Measurements from ENCODE around the gene MT1E. TPM values are rescaled to one million over a fixed set of nuclear protein-coding genes. Genes with fewer than 3 reads are reported as not detected.
"Not testable (repeated sequence)": the region's sequence is repeated elsewhere in the genome, so short reads cannot be mapped to it uniquely, and the experiment has no call there.

Gene MT1E
- polyA plus RNA-seq, 1 experiment, result 188 TPM

DNA sequence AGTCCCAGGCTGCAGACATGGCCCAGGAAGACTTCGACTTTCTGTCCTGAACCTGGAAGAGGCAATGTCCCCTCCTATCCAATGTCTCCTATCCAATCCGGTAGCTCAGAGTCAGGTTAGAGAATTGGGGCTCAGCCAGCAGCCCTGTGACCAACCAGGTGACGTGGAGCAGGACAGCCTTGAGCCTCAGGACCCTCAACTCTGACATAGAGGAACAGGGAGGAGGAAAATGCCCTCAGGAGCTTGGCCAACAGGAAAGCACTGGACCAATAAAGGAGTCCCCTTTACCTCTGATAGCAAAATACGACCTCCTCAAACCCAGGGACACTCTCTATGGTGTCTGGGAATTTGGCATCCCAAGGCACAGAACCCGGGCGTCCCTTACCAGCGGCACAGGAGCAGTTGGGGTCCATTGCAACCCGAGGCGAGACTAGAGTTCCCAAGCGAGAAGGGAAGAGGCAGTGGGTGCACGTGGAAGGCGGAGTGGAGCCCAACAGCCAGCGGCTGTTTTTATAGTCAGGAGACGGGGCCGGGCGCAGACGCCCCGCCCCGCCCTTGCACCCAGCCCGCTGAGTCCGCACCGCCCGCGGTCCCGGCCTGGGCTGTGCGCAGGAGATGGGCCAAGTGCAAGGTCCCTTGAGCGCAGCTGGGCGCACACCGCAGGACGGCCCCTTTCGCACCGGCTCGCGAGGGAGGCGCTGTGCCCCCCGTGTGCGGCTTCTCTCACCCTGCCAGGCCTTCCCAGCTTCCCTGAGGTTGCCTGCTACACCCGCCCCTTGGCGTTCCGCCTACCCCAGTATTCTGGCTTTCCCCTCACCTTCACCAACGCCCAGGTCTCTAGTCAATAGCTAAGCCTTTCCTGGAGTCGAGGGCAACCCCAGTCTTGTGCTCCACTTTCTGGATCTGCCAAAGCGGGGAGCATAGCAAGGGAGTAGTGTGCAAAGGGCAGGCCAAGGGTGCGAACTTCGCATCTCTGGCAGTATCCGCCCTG is 42.3 kb downstream of the MT1E start, which contains the start of gene MT1G:
Gene MT1G (minus strand): TSS at position 485 of the 991 bp plus-strand sequence. CDS start 72 bp downstream, at position 413.
- CTCF ChIA-PET, result interaction anchor here (1.2 kb wide), 1 partner anchor 34 kb away, joined by 3 read pairs; no protein-coding TSS in a partner anchor
- no peak for DNase-seq (ENCODE audit: low read depth)
- TF ChIP-seq, protein P1, sequence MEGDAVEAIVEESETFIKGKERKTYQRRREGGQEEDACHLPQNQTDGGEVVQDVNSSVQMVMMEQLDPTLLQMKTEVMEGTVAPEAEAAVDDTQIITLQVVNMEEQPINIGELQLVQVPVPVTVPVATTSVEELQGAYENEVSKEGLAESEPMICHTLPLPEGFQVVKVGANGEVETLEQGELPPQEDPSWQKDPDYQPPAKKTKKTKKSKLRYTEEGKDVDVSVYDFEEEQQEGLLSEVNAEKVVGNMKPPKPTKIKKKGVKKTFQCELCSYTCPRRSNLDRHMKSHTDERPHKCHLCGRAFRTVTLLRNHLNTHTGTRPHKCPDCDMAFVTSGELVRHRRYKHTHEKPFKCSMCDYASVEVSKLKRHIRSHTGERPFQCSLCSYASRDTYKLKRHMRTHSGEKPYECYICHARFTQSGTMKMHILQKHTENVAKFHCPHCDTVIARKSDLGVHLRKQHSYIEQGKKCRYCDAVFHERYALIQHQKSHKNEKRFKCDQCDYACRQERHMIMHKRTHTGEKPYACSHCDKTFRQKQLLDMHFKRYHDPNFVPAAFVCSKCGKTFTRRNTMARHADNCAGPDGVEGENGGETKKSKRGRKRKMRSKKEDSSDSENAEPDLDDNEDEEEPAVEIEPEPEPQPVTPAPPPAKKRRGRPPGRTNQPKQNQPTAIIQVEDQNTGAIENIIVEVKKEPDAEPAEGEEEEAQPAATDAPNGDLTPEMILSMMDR (IDR thresholded peaks at IDR 0.05; ENCODE audit: insufficient read depth, low read depth, low read length), result no peak
- POLR2A ChIA-PET, result no interaction called here
- peaks cover 72% of the 10 kb centered on the region for H3K27me3 ChIP-seq (ENCODE audit: control insufficient read depth, insufficient read depth, low read length)
- H3K4me3 ChIP-seq (ENCODE audit: low read depth, low read length), result no peak within 1 kb of the TSS
- no peaks in the 10 kb centered on the region for H3K36me3 ChIP-seq (ENCODE audit: control insufficient read depth, insufficient read depth, low read length)

DNA sequence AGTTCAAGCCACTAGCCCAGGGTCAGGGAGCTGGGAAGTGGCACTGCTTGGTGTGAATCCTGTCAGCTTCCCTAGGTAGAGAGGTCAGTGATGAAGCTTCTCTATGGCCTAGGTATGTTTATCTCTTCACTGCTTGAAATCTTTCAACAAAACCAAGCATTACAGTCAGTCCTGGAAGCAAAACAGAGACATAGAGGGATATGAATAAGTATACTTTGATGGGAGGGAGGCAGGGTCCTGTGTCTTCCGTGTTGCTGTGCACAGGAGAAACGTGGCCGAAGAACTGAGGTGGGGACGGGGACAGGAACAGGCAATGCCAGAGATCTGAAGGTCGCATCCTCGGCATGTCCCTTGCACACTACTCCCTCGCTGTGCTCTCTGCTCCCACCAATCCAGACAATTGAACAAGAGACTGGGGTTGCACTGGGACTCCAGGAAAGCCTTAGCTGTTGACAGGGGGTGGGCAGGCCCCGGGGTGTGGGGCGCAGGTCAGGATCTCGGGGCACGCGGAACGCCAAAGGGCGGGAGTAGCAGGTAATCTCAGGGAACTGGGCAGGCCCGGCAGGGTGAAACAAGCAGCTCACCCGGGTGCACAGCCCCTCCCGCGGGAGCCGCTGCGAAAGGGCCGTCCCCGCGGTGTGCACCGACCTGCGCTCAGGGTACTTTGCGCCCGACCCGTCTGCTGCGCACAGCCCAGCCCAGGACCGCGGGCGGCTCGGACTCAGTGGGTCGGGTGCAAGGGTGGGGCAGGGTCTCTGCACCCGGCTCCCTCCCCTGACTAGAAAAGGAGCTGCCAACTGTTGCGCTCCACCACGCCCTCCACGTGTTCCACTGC is 43.6 kb downstream of the MT1E start, which contains the start of gene MT1H:
Gene MT1H (plus strand): TSS at position 810 of the 835 bp plus-strand sequence. CDS start 71 bp downstream, outside the sequence.
- no peaks in the 10 kb centered on the region for H3K36me3 ChIP-seq (ENCODE audit: control insufficient read depth, insufficient read depth, low read length)
- no peak within 1 kb of the TSS for H3K4me3 ChIP-seq (ENCODE audit: low read depth, low read length)
- POLR2A ChIA-PET, result interaction anchor here (0.6 kb wide), 1 partner anchor 12 kb away, joined by 16 read pairs; no protein-coding TSS in a partner anchor
- no peak for DNase-seq (ENCODE audit: low read depth)
- TF ChIP-seq, protein P1 (IDR thresholded peaks at IDR 0.05; ENCODE audit: insufficient read depth, low read depth, low read length), result no peak
- CTCF ChIA-PET, result interaction anchor here (1.2 kb wide), 1 partner anchor 33 kb away, joined by 3 read pairs; no protein-coding TSS in a partner anchor
- H3K27me3 ChIP-seq (ENCODE audit: control insufficient read depth, insufficient read depth, low read length), result peaks cover 68% of the 10 kb centered on the region

DNA sequence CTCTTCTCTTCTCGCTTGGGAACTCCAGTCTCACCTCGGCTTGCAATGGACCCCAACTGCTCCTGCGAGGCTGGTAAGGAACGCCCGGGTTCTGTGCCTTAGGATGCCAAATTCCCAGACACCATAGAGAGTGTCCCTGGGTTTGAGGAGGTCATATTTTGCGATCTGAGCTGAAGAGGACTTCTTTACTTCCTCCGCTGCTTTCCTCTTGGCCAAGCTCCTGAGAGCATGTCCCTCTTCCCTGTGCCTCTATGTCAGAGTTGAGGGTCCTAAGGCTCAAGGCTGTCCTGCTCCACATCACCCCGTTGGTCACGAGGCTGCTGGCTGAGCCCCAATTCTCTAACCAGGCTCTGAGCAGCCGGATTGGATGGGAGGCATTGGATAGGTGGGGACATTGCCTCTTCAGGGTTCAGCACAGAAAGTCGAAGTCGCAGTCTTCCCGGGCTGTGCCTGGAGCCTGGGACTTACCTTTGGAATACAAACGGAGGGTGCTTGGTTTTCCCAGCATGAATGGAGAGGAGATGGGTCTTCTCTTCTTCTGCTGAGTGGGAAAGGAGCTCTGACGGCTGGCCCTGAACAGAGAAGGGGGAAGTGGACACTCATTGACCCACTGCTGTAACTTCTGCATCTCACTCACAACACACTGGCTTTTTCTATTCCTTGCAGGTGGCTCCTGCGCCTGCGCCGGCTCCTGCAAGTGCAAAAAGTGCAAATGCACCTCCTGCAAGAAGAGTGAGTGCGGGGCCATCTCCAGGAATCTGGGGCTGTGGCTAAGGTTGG is 44.4 kb downstream of the MT1E start:
- TF ChIP-seq, protein P1 (IDR thresholded peaks at IDR 0.05; ENCODE audit: insufficient read depth, low read depth, low read length), result no peak
- Histone ChIP-seq H3K4me3 (ENCODE audit: low read depth, low read length) (no peak overlapping the region), H3K27me3 (ENCODE audit: control insufficient read depth, insufficient read depth, low read length) (peaks cover 61% of the 10 kb centered on the region), H3K36me3 (ENCODE audit: control insufficient read depth, insufficient read depth, low read length) (no peaks in the 10 kb centered on the region)
- ChIA-PET POLR2A (no interaction called here), CTCF (interaction anchor here (1.2 kb wide), 1 partner anchor 32 kb away, joined by 4 read pairs; no protein-coding TSS in a partner anchor)
- no peak for DNase-seq (ENCODE audit: low read depth)

DNA sequence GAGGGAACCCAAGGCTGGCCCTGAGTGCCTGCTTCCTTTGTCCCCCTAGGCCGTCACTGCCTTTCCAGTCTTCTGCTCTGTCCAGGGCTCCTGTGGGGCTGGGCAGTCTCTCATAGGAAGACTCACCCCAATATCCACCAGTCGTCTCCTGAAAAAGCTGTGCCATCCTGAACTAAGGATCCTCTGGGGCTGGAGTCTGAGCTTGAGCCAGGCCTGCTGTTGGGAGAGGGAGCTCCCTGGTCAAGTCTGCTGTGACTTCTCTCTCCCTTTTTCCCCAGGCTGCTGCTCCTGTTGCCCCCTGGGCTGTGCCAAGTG is 45.0 kb downstream of the MT1E start:
- ChIA-PET CTCF (interaction anchor here (1.2 kb wide), 1 partner anchor 31 kb away, joined by 4 read pairs; no protein-coding TSS in a partner anchor), POLR2A (no interaction called here)
- Histone ChIP-seq H3K36me3 (ENCODE audit: control insufficient read depth, insufficient read depth, low read length) (no peaks in the 10 kb centered on the region), H3K4me3 (ENCODE audit: low read depth, low read length) (no peak overlapping the region), H3K27me3 (ENCODE audit: control insufficient read depth, insufficient read depth, low read length) (peaks cover 60% of the 10 kb centered on the region)
- DNase-seq (ENCODE audit: low read depth), result no peak
- TF ChIP-seq, protein P1 (IDR thresholded peaks at IDR 0.05; ENCODE audit: insufficient read depth, low read depth, low read length), result no peak

DNA sequence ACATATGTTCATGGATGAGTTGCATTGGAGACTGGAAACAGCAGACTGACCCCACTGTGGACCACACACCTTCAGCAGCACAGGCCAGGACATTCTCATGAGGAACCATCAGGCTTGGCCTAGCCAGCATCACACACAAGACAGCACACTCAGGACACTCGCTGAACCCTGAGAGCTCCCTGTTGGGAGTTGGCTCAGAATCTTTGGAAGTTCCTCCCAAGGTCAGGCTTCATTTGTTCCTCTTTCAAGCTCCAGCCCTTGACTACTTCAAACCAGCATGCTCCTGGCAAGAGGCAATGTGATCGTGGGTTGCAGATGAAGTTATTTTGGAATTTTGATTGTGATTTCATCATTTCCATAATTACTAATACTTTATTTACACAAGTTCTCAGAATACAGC is 46.1 kb downstream of the MT1E start:
- CTCF ChIA-PET, result interaction anchor here (1.1 kb wide), 1 partner anchor 30 kb away, joined by 3 read pairs; no protein-coding TSS in a partner anchor
- POLR2A ChIA-PET; H3K36me3 ChIP-seq (ENCODE audit: control insufficient read depth, insufficient read depth, low read length); H3K4me3 ChIP-seq (ENCODE audit: low read depth, low read length); DNase-seq (ENCODE audit: low read depth): not testable (repeated sequence)
- peaks cover 54% of the 10 kb centered on the region for H3K27me3 ChIP-seq (ENCODE audit: control insufficient read depth, insufficient read depth, low read length)

DNA sequence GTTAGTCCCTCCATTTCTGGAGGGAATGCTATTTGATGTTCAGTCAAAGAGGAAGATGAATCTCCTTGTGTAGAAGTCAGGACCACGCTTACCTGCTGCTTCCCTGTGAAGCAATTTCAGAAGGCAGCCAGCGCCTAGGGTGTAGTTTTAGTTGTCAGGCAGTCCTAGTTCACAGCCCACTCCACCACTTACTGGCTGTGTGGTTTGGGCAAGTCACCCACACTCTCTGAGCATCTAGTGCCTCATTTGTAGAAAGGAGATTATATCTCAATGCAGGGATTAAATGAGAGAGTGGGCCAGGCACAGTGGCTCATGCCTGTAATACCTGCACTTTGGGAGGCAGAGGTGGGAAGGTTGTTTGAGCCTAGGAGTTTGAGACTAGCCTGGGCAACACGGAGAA is 46.6 kb downstream of the MT1E start:
- peaks cover 51% of the 10 kb centered on the region for H3K27me3 ChIP-seq (ENCODE audit: control insufficient read depth, insufficient read depth, low read length)
- H3K4me3 ChIP-seq (ENCODE audit: low read depth, low read length); H3K36me3 ChIP-seq (ENCODE audit: control insufficient read depth, insufficient read depth, low read length); POLR2A ChIA-PET; DNase-seq (ENCODE audit: low read depth): not testable (repeated sequence)
- CTCF ChIA-PET, result interaction anchor here (0.6 to 2.6 kb wide), 4 partner anchors 12 to 121 kb away, joined by 3 to 12 read pairs (median 4); partner anchors contain the start of gene MT1X
